Activated CD8-positive, alpha-beta T cell treated with anti-CD3 and anti-CD28 coated beads for 36 hours (primary cell): ENCODE results near the gene UBE3C. TPM values are rescaled to one million over a fixed set of nuclear protein-coding genes. Genes with fewer than 3 reads are reported as not detected.

Experiments used
- ATAC-seq: fragments of 200-7000 bp; cut with Tn5 transposase; one replicate; pipeline ENCODE4 v1.10.0; 2021; ENCODE audit warnings: mild to moderate bottlenecking, moderate library complexity
- CTCF ChIA-PET: fragments of 350-600 bp; sonication (Branson Sonifier 250); formaldehyde crosslinking; loops from one replicate; lab custom pipeline; 2021; ENCODE audit warnings: antibody characterized with exemption; lab: Charles Lee
- POLR2A ChIA-PET: fragments of 350-600 bp; sonication (Branson Sonifier 250); formaldehyde crosslinking; loops from one replicate; lab custom pipeline; 2021; ENCODE audit warnings: antibody characterized with exemption; lab: Charles Lee
- DNase-seq: peaks from one replicate; pipeline ENCODE4 v3.0.0-alpha.2; 2020
- H3K27ac Mint-ChIP-seq: one replicate; pipeline ENCODE4 v1.8.0; 2021; ENCODE audit warnings: mild to moderate bottlenecking, mixed read lengths
- H3K27me3 Mint-ChIP-seq: one replicate; pipeline ENCODE4 v1.8.0; 2021; ENCODE audit warnings: mixed read lengths
- H3K36me3 Mint-ChIP-seq: one replicate; pipeline ENCODE4 v1.8.0; 2021; ENCODE audit warnings: low read depth, mixed read lengths
- H3K4me1 Mint-ChIP-seq: one replicate; pipeline ENCODE4 v1.8.0; 2021; ENCODE audit warnings: low read depth, mixed read lengths
- H3K4me3 Mint-ChIP-seq: one replicate; pipeline ENCODE4 v1.8.0; 2021; ENCODE audit warnings: mild to moderate bottlenecking, moderate library complexity, mixed read lengths
- H3K9me3 Mint-ChIP-seq: one replicate; pipeline ENCODE4 v1.8.0; 2021; ENCODE audit warnings: mixed read lengths
- intact Hi-C: fragments of 100-400 bp; cut with micrococcal nuclease; formaldehyde crosslinking; loops from one replicate; pipeline ENCODE4 v1.10.0; 2022
- total RNA-seq, 2 experiments: library from RNA; stranded (reverse); gene quantifications; one replicate each; pipeline ENCODE4 v1.2.3, GENCODE V29; 2021
- TF ChIP-seq, protein P1 (sequence below): fragments of 200-600 bp; IDR thresholded peaks from one replicate; pipeline ENCODE4 v1.8.0; 2022; ENCODE audit warnings: antibody characterized with exemption, mild to moderate bottlenecking

UBE3C gene
- total RNA-seq, 2 experiments from 2014 or later = 59.0 to 59.6 TPM

DNA sequence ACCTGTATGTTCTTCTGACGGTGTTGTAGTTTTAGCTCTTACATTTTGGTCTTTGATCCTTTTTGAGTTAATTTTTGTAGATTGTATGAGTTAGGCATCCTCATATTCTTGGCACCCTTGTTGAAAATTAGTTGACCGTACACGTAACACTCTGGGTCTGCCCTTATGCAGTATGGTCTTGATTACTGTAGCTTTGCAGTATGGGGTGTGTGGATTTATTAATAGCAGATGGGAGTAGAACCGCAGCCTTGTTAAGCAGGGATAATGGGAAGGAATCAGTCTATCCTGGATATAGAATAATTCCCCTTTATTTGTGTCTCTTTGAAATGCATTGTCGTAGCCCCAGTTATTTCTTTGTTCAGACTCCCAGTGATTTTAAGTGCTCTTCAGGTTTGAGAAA, 95.5 kb downstream of the UBE3C start:
- ChIA-PET CTCF (interaction anchor here (0.8 to 1.6 kb wide), 3 partner anchors 10 to 39 kb away, joined by 3 to 6 read pairs (median 5); no protein-coding TSS in a partner anchor), POLR2A (interaction anchor here (0.7 kb wide), 1 partner anchor 20 kb away, joined by 3 read pairs; no protein-coding TSS in a partner anchor)

DNA sequence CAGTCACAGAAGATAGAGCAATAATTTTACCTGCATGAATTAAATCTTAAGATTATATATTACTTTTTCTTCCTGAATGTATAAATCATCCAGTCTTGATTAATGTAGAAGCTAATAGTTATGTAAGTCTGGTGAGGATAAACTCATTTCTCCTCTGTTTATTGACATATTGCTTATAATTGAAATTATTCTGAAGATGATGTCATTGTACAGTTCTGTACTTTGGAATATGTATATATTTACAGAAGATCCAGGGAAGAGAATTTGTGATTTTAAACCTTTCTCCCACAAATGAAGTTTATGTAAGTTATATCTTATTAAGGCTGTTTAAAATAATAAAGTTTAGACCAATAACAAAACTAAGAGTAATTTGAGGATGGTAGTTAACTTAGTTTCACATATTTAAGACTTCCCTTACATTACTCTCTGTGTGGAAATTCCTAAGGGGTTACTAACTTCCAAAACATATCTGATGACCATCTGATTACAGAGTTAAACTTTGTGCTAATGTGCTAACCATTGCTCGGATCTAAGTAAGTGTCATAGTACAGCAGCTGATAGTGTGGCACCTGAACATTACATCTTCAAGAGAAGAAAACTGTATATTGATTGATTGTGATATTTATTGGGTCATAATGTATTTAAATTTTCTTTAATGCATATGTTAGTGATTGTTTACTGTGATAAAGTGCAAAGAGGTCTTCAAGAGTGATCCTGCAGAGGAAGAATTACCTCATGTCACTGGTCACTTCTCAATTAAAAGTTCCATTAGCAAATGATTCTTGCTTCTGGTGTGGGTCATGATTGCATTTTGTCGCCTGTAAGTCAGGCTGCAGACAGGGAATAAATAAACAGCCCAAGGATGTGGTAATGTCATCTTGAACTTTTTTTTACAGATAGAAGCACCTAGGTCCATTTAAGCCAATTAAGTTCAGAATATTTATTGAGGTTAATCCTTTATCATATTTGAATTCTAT, 96.9 kb downstream of the UBE3C start:
- H3K27ac Mint-ChIP-seq = no peak overlapping the region
- POLR2A ChIA-PET = no interaction called here
- H3K27me3 Mint-ChIP-seq = no peaks in the 10 kb centered on the region

More for the DNA sequence above, 95.5 kb downstream of the UBE3C start:
- no peak overlapping the region for H3K4me3 Mint-ChIP-seq
- ATAC-seq (no peak), DNase-seq (no peak)
- peaks cover 42% of the 10 kb centered on the region for H3K36me3 Mint-ChIP-seq
- no peaks in the 10 kb centered on the region for H3K9me3 Mint-ChIP-seq
- TF ChIP-seq, protein P1, sequence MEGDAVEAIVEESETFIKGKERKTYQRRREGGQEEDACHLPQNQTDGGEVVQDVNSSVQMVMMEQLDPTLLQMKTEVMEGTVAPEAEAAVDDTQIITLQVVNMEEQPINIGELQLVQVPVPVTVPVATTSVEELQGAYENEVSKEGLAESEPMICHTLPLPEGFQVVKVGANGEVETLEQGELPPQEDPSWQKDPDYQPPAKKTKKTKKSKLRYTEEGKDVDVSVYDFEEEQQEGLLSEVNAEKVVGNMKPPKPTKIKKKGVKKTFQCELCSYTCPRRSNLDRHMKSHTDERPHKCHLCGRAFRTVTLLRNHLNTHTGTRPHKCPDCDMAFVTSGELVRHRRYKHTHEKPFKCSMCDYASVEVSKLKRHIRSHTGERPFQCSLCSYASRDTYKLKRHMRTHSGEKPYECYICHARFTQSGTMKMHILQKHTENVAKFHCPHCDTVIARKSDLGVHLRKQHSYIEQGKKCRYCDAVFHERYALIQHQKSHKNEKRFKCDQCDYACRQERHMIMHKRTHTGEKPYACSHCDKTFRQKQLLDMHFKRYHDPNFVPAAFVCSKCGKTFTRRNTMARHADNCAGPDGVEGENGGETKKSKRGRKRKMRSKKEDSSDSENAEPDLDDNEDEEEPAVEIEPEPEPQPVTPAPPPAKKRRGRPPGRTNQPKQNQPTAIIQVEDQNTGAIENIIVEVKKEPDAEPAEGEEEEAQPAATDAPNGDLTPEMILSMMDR = no peak
- H3K27me3 Mint-ChIP-seq = no peaks in the 10 kb centered on the region
- intact Hi-C loops = no loop called here
- no peaks in the 10 kb centered on the region for H3K4me1 Mint-ChIP-seq
- no peak overlapping the region for H3K27ac Mint-ChIP-seq

DNA sequence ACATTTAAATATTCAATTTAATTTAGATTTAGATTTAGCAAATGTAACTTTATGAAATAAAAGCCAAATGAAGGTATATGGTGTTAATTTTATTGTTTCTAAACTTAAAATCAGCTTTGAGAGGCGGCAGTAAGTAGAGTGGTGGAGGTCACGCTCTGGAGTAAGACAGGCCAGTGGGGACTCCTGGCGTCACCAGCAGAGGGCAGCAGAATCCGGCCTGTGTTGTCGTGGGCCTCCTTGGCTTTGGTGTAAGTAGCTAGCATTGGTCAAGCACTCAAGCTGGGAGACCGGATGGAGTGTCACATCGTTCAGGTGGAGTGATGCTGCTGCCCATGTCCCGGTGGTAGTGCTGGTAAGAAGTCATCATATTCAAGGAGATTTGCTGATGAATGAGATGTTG, 99.4 kb downstream of the UBE3C start:
- no peak overlapping the region for H3K4me3 Mint-ChIP-seq
- no peaks in the 10 kb centered on the region for H3K9me3 Mint-ChIP-seq
- intact Hi-C loops = no loop called here
- no peak overlapping the region for H3K27ac Mint-ChIP-seq
- POLR2A ChIA-PET = interaction anchor here (0.7 kb wide), 1 partner anchor 693 kb away, joined by 3 read pairs; no protein-coding TSS in a partner anchor
- no peak for ATAC-seq
- H3K36me3 Mint-ChIP-seq = peaks cover 44% of the 10 kb centered on the region
- no peaks in the 10 kb centered on the region for H3K27me3 Mint-ChIP-seq
- no peaks in the 10 kb centered on the region for H3K4me1 Mint-ChIP-seq
- TF ChIP-seq, protein P1 = no peak
- CTCF ChIA-PET = interaction anchor here (0.9 to 1.9 kb wide), 2 partner anchors 12 to 48 kb away, joined by 3 to 10 read pairs; no protein-coding TSS in a partner anchor
- DNase-seq = no peak

More for the DNA sequence above, 96.9 kb downstream of the UBE3C start:
- intact Hi-C loops = no loop called here
- CTCF ChIA-PET = interaction anchor here (1.1 to 1.2 kb wide), 2 partner anchors 11 to 12 kb away, joined by 3 to 5 read pairs; no protein-coding TSS in a partner anchor
- no peak for DNase-seq
- no peaks in the 10 kb centered on the region for H3K4me1 Mint-ChIP-seq
- TF ChIP-seq, protein P1 = no peak
- H3K36me3 Mint-ChIP-seq = peaks cover 52% of the 10 kb centered on the region
- ATAC-seq = no peak
- no peak overlapping the region for H3K4me3 Mint-ChIP-seq
- H3K9me3 Mint-ChIP-seq = no peaks in the 10 kb centered on the region

GRCh38 chr7:157239571-157240270, 101.0 kb downstream of the UBE3C start:
- no peaks in the 10 kb centered on the region for H3K4me1 Mint-ChIP-seq
- CTCF ChIA-PET = interaction anchor here (1.4 to 1.9 kb wide), 4 partner anchors 9 to 100 kb away, joined by 3 to 10 read pairs (median 4); no protein-coding TSS in a partner anchor
- no peaks in the 10 kb centered on the region for H3K9me3 Mint-ChIP-seq
- H3K36me3 Mint-ChIP-seq = peaks cover 35% of the 10 kb centered on the region
- POLR2A ChIA-PET = interaction anchor here (0.7 to 1.0 kb wide), 2 partner anchors 57 to 94 kb away, joined by 3 read pairs; no protein-coding TSS in a partner anchor
- H3K27ac Mint-ChIP-seq = no peak overlapping the region
- TF ChIP-seq, protein P1 = no peak
- no peaks in the 10 kb centered on the region for H3K27me3 Mint-ChIP-seq
- no peak overlapping the region for H3K4me3 Mint-ChIP-seq
- DNase-seq (no peak), ATAC-seq (no peak)
- intact Hi-C loops = no loop called here
